HepG2 (cell line): Measurements from ENCODE around the gene RDH13. TPM values are rescaled to one million over a fixed set of nuclear protein-coding genes. Genes with fewer than 3 reads are reported as not detected.

Source experiments
- ATAC-seq: fragments of 200-7000 bp; cut with Tn5 transposase; 3 replicates; pipeline ENCODE4 v1.9.1; 2020; ENCODE audit warnings: mild to moderate bottlenecking, moderate library complexity
- BruUV-seq: library from RNA; stranded (reverse); fragments of 400-500 nt; replicated peaks from 2 replicates; lab custom pipeline; 2021; lab: Mats Ljungman, UMichigan
- CTCF ChIA-PET: fragments of 300-600 bp; formaldehyde crosslinking; extraction: SDS; loops from one replicate; lab custom pipeline; 2021; ENCODE audit warnings: low total read pairs, inconsistent platforms, low intra/inter-chr PET ratio; lab: Yijun Ruan, JAX
- POLR2A ChIA-PET: fragments of 350-600 bp; sonication (Branson Sonifier 250); formaldehyde crosslinking; loops from one replicate; lab custom pipeline; 2020; ENCODE audit warnings: antibody characterized with exemption, inconsistent platforms; lab: Yijun Ruan, JAX
- DNase-seq: peaks from one replicate; pipeline ENCODE4 v3.0.0-alpha.2; 2015; ENCODE audit warnings: low spot score
- FAIRE-seq: peaks from 3 replicates; lab custom pipeline; 2011; peaks lifted over from hg19 to GRCh38; lab: Jason Lieb, UNC
- H2AFZ ChIP-seq: one replicate; pipeline ENCODE4 v1.6.1; 2011; ENCODE audit warnings: low read length, inconsistent platforms
- H3K27ac ChIP-seq: fragments of 300-600 bp; 3 replicates; pipeline ENCODE4 v1.8.0; 2011; ENCODE audit warnings: mixed run types, mild to moderate bottlenecking, mixed read lengths, low read length, inconsistent platforms; ENCODE audit not compliant: insufficient read depth; ENCODE audit errors: extremely low read length
- H3K27me3 ChIP-seq, 2 experiments: fragments of 200-600 bp in 1 of 2; 2 replicates in 1 of 2; 3 replicates in 1 of 2; pipeline versions ENCODE4 v1.6.0 to v1.8.0; 2011; ENCODE audit warnings: low read length in 2 of 2, mild to moderate bottlenecking in 2 of 2, moderate library complexity in 2 of 2, inconsistent platforms in 1 of 2; ENCODE audit not compliant: insufficient read depth in 2 of 2, control insufficient read depth in 1 of 2
- H3K36me3 ChIP-seq, 2 experiments: fragments of 200-600 bp in 1 of 2; replicated peaks in 1 of 2; 2 replicates in 1 of 2; 3 replicates in 1 of 2; pipeline versions ENCODE4 v1.5.1 to v1.8.0; 2011; ENCODE audit warnings: low read length in 2 of 2, inconsistent platforms in 1 of 2; ENCODE audit not compliant: insufficient read depth in 2 of 2, control insufficient read depth in 1 of 2
- H3K4me1 ChIP-seq: 2 replicates; pipeline ENCODE4 v1.5.1; 2012; ENCODE audit warnings: low read length, inconsistent platforms; ENCODE audit not compliant: insufficient read depth
- H3K4me2 ChIP-seq: 2 replicates; pipeline ENCODE4 v1.6.0; 2011; ENCODE audit warnings: low read depth, low read length, inconsistent platforms
- H3K4me3 ChIP-seq, 3 experiments: fragments of 200-600 bp in 1 of 3; sonication (generic), shearing (Covaris generic) in 1 of 3; replicated peaks in 1 of 3; 2 replicates each; pipeline ENCODE4 v1.5.1; 2011 to 2016; ENCODE audit warnings: low read length in 3 of 3, inconsistent platforms in 2 of 3, low read depth in 2 of 3, mild to moderate bottlenecking in 2 of 3, control low read depth in 1 of 3, mixed read lengths in 1 of 3; ENCODE audit not compliant: insufficient read depth in 1 of 3
- H3K79me2 ChIP-seq: one replicate; pipeline ENCODE4 v1.6.1; 2011; ENCODE audit warnings: low read length, inconsistent platforms; ENCODE audit not compliant: insufficient read depth
- H3K9ac ChIP-seq: 2 replicates; pipeline ENCODE4 v1.6.0; 2011; ENCODE audit warnings: mild to moderate bottlenecking, low read depth, low read length, inconsistent platforms; ENCODE audit not compliant: insufficient read depth
- H3K9me3 ChIP-seq: 2 replicates; pipeline ENCODE4 v1.5.1; 2012; ENCODE audit warnings: mild to moderate bottlenecking, low read length
- H4K20me1 ChIP-seq: 2 replicates; pipeline ENCODE4 v1.6.0; 2011; ENCODE audit warnings: inconsistent platforms, mild to moderate bottlenecking, low read length, moderate library complexity; ENCODE audit not compliant: insufficient read depth
- BORCS8-MEF2B ChIP-seq: sonication (generic); formaldehyde crosslinking; IDR thresholded peaks from 2 replicates; pipeline ENCODE4 v1.8.0; 2022; ENCODE audit warnings: mild to moderate bottlenecking, missing genetic modification reagents
- FLYWCH1 ChIP-seq: sonication (generic); formaldehyde crosslinking; IDR thresholded peaks from 2 replicates; pipeline ENCODE4 v1.8.1; 2023; ENCODE audit warnings: mild to moderate bottlenecking, missing genetic modification reagents
- HOXA3 ChIP-seq: sonication (generic); formaldehyde crosslinking; IDR thresholded peaks from 2 replicates; pipeline ENCODE4 v1.5.0; 2020; ENCODE audit warnings: missing genetic modification reagents
- IRF2 ChIP-seq: IDR thresholded peaks from 2 replicates; pipeline ENCODE4 v1.6.1; 2018; ENCODE audit warnings: missing genetic modification reagents, missing compliant biosample characterization
- KDM1A ChIP-seq: IDR thresholded peaks from 2 replicates; pipeline ENCODE4 v1.6.1; 2016; ENCODE audit warnings: missing compliant biosample characterization
- KLF13 ChIP-seq: sonication (generic); formaldehyde crosslinking; IDR thresholded peaks from 2 replicates; pipeline ENCODE4 v1.4.0; 2020; ENCODE audit warnings: mild to moderate bottlenecking, missing genetic modification reagents
- NR2F1 ChIP-seq, 2 experiments: fragments of 450-650 bp in 1 of 2; formaldehyde crosslinking in 1 of 2; IDR thresholded peaks; 2 replicates each; pipeline versions ENCODE4 v1.5.0 to v1.6.1; 2016 to 2020; ENCODE audit warnings: mild to moderate bottlenecking in 1 of 2, missing compliant biosample characterization in 1 of 2, missing genetic modification reagents in 1 of 2, moderate library complexity in 1 of 2
- RBM39 ChIP-seq: fragments of 200-400 bp; formaldehyde crosslinking; IDR thresholded peaks from one replicate; pipeline ENCODE4 v1.6.1; 2018; ENCODE audit warnings: antibody characterized with exemption, mild to moderate bottlenecking, low read depth, low read length; ENCODE audit not compliant: poor library complexity, severe bottlenecking
- SOX6 ChIP-seq, 2 experiments: fragments of 450-650 bp in 1 of 2; sonication (generic) in 1 of 2; formaldehyde crosslinking in 1 of 2; IDR thresholded peaks; 2 replicates each; pipeline versions ENCODE4 v1.4.0 to v1.6.1; 2017 to 2020; ENCODE audit warnings: antibody characterized with exemption in 1 of 2, mild to moderate bottlenecking in 1 of 2, missing genetic modification reagents in 1 of 2
- ZFP62 ChIP-seq: sonication (generic); formaldehyde crosslinking; IDR thresholded peaks from 2 replicates; pipeline ENCODE4 v1.4.0; 2020; ENCODE audit warnings: missing genetic modification reagents
- ZNF20 ChIP-seq: sonication (generic); formaldehyde crosslinking; IDR thresholded peaks from 2 replicates; pipeline ENCODE4 v1.4.0; 2020; ENCODE audit warnings: mild to moderate bottlenecking, moderate library complexity, missing genetic modification reagents
- ZNF660 ChIP-seq: sonication (generic); formaldehyde crosslinking; IDR thresholded peaks from 2 replicates; pipeline ENCODE4 v1.5.1; 2020; ENCODE audit warnings: mild to moderate bottlenecking, low read depth, missing genetic modification reagents, borderline replicate concordance
- ZNF75D ChIP-seq: sonication (generic); formaldehyde crosslinking; IDR thresholded peaks from 2 replicates; pipeline ENCODE4 v1.8.1; 2023; ENCODE audit warnings: missing genetic modification reagents, mild to moderate bottlenecking, borderline replicate concordance
- WGBS: methylation state at CpG from one replicate; pipeline ENCODE4 v1.1.6; 2017; ENCODE audit warnings: low lambda C conversion rate; 5-methylcytosine and 5-hydroxymethylcytosine counted together
- in situ Hi-C: cut with HindIII; loops from 2 replicates; pipeline ENCODE4 v1.10.0; 2017; ENCODE audit warnings: low pct_unique_long_range_greater_than_20kb; ENCODE audit not compliant: extremely low pct_ligation_motif_present
- intact Hi-C: fragments of 100-400 bp; cut with micrococcal nuclease; formaldehyde crosslinking; loops from one replicate; pipeline ENCODE4 v1.10.0; 2022; ENCODE audit not compliant: unreplicated experiment
- polyA plus RNA-seq, 8 experiments: library from polyadenylated mRNA; depleted of rRNA in 3 of 8; stranded (reverse) in 7 of 8; unstranded in 1 of 8; fragments of >200 nt; fragmentation: Illumina TruSeq in 4 of 8; extraction: Trizol in 4 of 8; gene quantifications; 2 replicates each; pipeline versions ENCODE4 v1.2.1 to v1.2.3, GENCODE V29; 2011 to 2016; ENCODE audit warnings: low read depth in 4 of 8, missing spikeins in 1 of 8, mixed read lengths in 1 of 8; ENCODE audit not compliant: insufficient read depth in 1 of 8
- total RNA-seq, 5 experiments: library from RNA; depleted of rRNA; stranded (reverse); fragments of >200 nt; fragmentation: Illumina TruSeq; extraction: Trizol; gene quantifications; 2 replicates each; pipeline ENCODE4 v1.2.3, GENCODE V29; 2016; ENCODE audit warnings: low read depth in 1 of 5
- TF ChIP-seq, protein P1 (sequence below), 2 experiments: sonication (generic) in 1 of 2; formaldehyde crosslinking in 1 of 2; IDR thresholded peaks; 2 replicates each; pipeline versions ENCODE4 v1.6.1 to v1.9.0; 2014 to 2022; ENCODE audit warnings: antibody characterized with exemption in 1 of 2, borderline replicate concordance in 1 of 2, inconsistent platforms in 1 of 2, low read depth in 1 of 2, missing genetic modification reagents in 1 of 2
- TF ChIP-seq, protein P2 (sequence below): IDR thresholded peaks from 2 replicates; pipeline ENCODE4 v1.6.1; 2016
- TF ChIP-seq, protein P3 (sequence below), 2 experiments: sonication (generic) in 1 of 2; formaldehyde crosslinking in 1 of 2; IDR thresholded peaks; 2 replicates each; pipeline versions ENCODE4 v1.4.0 to v1.6.1; 2018 to 2020; ENCODE audit warnings: missing genetic modification reagents in 2 of 2, borderline replicate concordance in 1 of 2, low read depth in 1 of 2, mild to moderate bottlenecking in 1 of 2, missing biosample characterization in 1 of 2

The RDH13 gene
- total and polyA plus RNA-seq, 2 of the 13 experiments (the other 11 are each of a cell fraction or from before 2014, with no cell fraction given), result 13.4 to 21.5 TPM

DNA sequence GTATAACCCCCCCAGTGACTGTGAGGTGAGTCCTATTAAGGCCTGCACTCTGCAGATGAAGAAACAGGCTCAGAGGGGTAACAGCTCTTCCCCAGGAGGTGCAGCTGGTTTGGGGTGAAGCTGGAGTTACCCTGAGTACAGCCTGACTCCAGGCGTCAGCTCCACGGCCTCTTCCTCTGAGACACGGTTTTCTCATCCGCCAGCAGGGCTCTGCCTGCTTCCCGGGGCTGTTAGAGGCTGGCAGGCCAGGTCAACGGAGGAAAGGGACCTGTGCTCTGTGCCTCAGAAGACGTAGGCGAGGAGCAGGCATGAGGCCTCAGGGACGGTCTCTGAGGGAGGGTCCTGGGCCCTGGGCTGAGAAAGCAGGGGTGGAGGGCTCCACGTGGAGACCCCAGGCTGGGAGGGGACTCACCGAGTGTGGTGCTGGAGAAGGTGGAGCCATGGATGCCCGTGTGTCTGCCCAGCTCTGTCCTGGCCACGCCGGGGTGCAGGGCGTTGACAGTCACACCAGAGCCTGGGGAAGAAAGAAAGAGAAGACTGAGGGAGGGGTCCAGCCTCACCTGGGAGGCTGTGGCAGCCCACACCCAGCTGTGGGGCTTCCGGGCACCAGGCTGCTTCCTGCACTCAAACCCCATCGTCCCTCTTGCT, 15.8 kb downstream of the RDH13 start:
- intact Hi-C loops (no loop called here), in situ Hi-C loops (no loop called here)
- ChIA-PET POLR2A (no interaction called here), CTCF (no interaction called here)
- Histone ChIP-seq H4K20me1 (no peaks in the 10 kb centered on the region), H3K27ac (no peak overlapping the region), H3K9ac (no peak overlapping the region), H3K4me1 (no peaks in the 10 kb centered on the region), H3K36me3 (peaks cover 24 to 56% of the 10 kb centered on the region in 2 experiments; a peak in 4 of 5 replicates), H3K9me3 (no peaks in the 10 kb centered on the region), H2AFZ (no peak overlapping the region), H3K4me2 (no peak overlapping the region), H3K4me3 (no peak overlapping the region), H3K27me3 (no peaks in the 10 kb centered on the region), H3K79me2 (no peaks in the 10 kb centered on the region)
- FAIRE-seq (no peak), ATAC-seq (no peak), DNase-seq (no peak)
- WGBS, result 97% methylated on average over 11 of the region's 17 CpGs
- no TSS peak for BruUV-seq
- no peak for TF ChIP-seq ZNF75D (CRISPR knock-in tag)
- TF ChIP-seq BORCS8-MEF2B (CRISPR knock-in tag), result no peak
- TF ChIP-seq, protein P1, sequence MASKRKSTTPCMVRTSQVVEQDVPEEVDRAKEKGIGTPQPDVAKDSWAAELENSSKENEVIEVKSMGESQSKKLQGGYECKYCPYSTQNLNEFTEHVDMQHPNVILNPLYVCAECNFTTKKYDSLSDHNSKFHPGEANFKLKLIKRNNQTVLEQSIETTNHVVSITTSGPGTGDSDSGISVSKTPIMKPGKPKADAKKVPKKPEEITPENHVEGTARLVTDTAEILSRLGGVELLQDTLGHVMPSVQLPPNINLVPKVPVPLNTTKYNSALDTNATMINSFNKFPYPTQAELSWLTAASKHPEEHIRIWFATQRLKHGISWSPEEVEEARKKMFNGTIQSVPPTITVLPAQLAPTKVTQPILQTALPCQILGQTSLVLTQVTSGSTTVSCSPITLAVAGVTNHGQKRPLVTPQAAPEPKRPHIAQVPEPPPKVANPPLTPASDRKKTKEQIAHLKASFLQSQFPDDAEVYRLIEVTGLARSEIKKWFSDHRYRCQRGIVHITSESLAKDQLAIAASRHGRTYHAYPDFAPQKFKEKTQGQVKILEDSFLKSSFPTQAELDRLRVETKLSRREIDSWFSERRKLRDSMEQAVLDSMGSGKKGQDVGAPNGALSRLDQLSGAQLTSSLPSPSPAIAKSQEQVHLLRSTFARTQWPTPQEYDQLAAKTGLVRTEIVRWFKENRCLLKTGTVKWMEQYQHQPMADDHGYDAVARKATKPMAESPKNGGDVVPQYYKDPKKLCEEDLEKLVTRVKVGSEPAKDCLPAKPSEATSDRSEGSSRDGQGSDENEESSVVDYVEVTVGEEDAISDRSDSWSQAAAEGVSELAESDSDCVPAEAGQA (IDR thresholded peaks at IDR 0.05; ENCODE audit: low read depth), result no peak
- TF ChIP-seq, protein P1 (CRISPR knock-in tag; IDR thresholded peaks at IDR 0.05; ENCODE audit: borderline replicate concordance), result no peak
- TF ChIP-seq RBM39, result no peak
- TF ChIP-seq KDM1A, result no peak
- TF ChIP-seq SOX6 (IDR thresholded peaks at IDR 0.05), result no peak
- TF ChIP-seq SOX6 (CRISPR knock-in tag; IDR thresholded peaks at IDR 0.05), result no peak
- no peak for TF ChIP-seq IRF2 (CRISPR knock-in tag)
- TF ChIP-seq ZNF20 (CRISPR knock-in tag), result no peak
- no peak for TF ChIP-seq NR2F1 (CRISPR knock-in tag; IDR thresholded peaks at IDR 0.05)
- TF ChIP-seq, protein P2, sequence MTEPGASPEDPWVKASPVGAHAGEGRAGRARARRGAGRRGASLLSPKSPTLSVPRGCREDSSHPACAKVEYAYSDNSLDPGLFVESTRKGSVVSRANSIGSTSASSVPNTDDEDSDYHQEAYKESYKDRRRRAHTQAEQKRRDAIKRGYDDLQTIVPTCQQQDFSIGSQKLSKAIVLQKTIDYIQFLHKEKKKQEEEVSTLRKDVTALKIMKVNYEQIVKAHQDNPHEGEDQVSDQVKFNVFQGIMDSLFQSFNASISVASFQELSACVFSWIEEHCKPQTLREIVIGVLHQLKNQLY (CRISPR knock-in tag), result no peak
- TF ChIP-seq FLYWCH1 (CRISPR knock-in tag), result no peak
- no peak for TF ChIP-seq HOXA3 (CRISPR knock-in tag)
- TF ChIP-seq ZNF660 (CRISPR knock-in tag), result no peak
- TF ChIP-seq KLF13 (CRISPR knock-in tag), result no peak
- no peak for TF ChIP-seq ZFP62 (CRISPR knock-in tag)
- TF ChIP-seq, protein P3, sequence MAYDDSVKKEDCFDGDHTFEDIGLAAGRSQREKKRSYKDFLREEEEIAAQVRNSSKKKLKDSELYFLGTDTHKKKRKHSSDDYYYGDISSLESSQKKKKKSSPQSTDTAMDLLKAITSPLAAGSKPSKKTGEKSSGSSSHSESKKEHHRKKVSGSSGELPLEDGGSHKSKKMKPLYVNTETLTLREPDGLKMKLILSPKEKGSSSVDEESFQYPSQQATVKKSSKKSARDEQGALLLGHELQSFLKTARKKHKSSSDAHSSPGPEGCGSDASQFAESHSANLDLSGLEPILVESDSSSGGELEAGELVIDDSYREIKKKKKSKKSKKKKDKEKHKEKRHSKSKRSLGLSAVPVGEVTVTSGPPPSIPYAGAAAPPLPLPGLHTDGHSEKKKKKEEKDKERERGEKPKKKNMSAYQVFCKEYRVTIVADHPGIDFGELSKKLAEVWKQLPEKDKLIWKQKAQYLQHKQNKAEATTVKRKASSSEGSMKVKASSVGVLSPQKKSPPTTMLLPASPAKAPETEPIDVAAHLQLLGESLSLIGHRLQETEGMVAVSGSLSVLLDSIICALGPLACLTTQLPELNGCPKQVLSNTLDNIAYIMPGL (CRISPR knock-in tag; IDR thresholded peaks at IDR 0.05; ENCODE audit: borderline replicate concordance in 1 of 2, low read depth in 1 of 2), result no peak
